Tibial nerve (tissue), 4 donors: ENCODE data around the gene WIPF3. TPM values are rescaled to one million over a fixed set of nuclear protein-coding genes. Genes with fewer than 3 reads are reported as not detected.

Experiments
- DNase-seq, 2 donors: peaks; one replicate each; pipeline ENCODE4 v3.0.0-alpha.2; 2019; ENCODE audit warnings: low spot score in 2 of 2
- H3K27ac ChIP-seq, 4 donors: fragments of 200-600 bp; sonication (generic) in 3 of 4; one replicate each; pipeline ENCODE4 v1.5.1; 2017 to 2019; ENCODE audit warnings: mild to moderate bottlenecking in 1 of 4
- H3K27me3 ChIP-seq, 2 donors: fragments of 200-600 bp; sonication (generic) in 1 of 2; one replicate each; pipeline versions ENCODE4 v1.5.1 to v1.6.0; 2017 to 2019
- H3K36me3 ChIP-seq, 3 donors: fragments of 200-600 bp; sonication (generic); one replicate each; pipeline ENCODE4 v1.5.1; 2018 to 2019
- H3K4me1 ChIP-seq, 4 donors: fragments of 200-600 bp; sonication (generic) in 3 of 4; one replicate each; pipeline ENCODE4 v1.5.1; 2017 to 2019
- H3K4me3 ChIP-seq, 4 donors: fragments of 200-600 bp; sonication (generic) in 3 of 4; one replicate each; pipeline ENCODE4 v1.5.1; 2017 to 2019; ENCODE audit warnings: mild to moderate bottlenecking in 1 of 4, moderate library complexity in 1 of 4
- H3K9me3 ChIP-seq, 4 donors: fragments of 200-600 bp; sonication (generic) in 3 of 4; one replicate each; pipeline ENCODE4 v1.5.1; 2017 to 2019
- EP300 ChIP-seq, 2 donors: sonication (generic); formaldehyde crosslinking; IDR thresholded peaks; one replicate each; pipeline ENCODE4 v1.6.1; 2017; ENCODE audit warnings: antibody characterized with exemption in 2 of 2, mild to moderate bottlenecking in 1 of 2
- POLR2A ChIP-seq, 2 donors: fragments of 450-650 bp; IDR thresholded peaks; one replicate each; pipeline ENCODE4 v1.6.1; 2017; ENCODE audit warnings: antibody characterized with exemption in 2 of 2, mild to moderate bottlenecking in 2 of 2, moderate library complexity in 2 of 2
- WGBS, 2 donors: methylation state at CpG; one replicate each; pipeline ENCODE4 v1.1.5; 2018; 5-methylcytosine and 5-hydroxymethylcytosine counted together
- total RNA-seq, 4 donors: library from RNA; depleted of rRNA; stranded (reverse); fragments of >200 nt; gene quantifications; one replicate each; pipeline ENCODE4 v1.1.0, GENCODE V29; 2016
- TF ChIP-seq, protein P1 (sequence below), 5 experiments: fragments of 200-600 bp in 3 of 5; fragments of 450-650 bp in 2 of 5; sonication (generic) in 3 of 5; IDR thresholded peaks; one replicate each; pipeline ENCODE4 v1.5.1; 2016 to 2019; ENCODE audit warnings: antibody characterized with exemption in 5 of 5, mild to moderate bottlenecking in 3 of 5, moderate library complexity in 2 of 5

WIPF3 gene
- total RNA-seq, 4 donors from 2014 or later: 2.4 to 4.2 (median 3.7) TPM

DNA sequence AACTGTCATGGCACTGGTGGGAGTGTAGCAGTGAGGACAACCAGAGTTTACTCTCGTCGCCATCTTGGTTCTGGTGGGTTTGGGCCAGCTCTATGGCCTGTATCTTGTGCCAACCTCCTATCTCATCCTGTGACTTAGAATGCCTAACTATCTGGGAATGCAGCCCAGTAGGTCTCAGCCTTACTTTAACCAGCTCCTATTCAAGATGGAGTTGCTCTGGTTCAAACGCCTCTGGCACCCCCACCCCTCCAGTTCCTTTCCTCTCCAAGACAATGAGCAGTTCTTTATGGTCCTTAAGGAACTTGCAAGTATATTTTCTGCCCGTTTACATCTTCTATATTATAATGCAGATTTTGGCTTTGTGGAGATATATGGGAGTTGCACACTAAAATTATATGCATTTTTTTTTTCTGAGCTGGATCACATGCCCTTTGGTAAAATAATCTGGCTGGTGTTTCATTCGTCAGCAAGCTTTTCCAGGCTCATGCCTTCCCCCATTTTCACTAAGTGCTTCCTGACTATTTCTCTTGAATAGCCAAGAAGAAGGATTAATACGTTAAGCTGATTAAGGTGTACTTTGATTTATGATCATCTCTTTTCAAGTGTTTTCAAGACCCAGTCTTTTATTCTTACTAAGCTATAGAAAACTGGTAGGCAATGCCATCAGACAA is 11.2 kb upstream of the WIPF3 start:
- no peak overlapping the region for H3K4me3 ChIP-seq
- H3K36me3 ChIP-seq: no peaks in the 10 kb centered on the region
- DNase-seq: no peak
- H3K9me3 ChIP-seq: peaks cover 0 to 3% (median 0%) of the 10 kb centered on the region in 4 donors
- no peaks in the 10 kb centered on the region for H3K4me1 ChIP-seq
- 76 to 81% methylated on average over 6 of the region's 6 CpGs for WGBS, 2 donors
- no peaks in the 10 kb centered on the region for H3K27me3 ChIP-seq
- no peak overlapping the region for H3K27ac ChIP-seq
- no peak for TF ChIP-seq EP300 (IDR thresholded peaks at IDR 0.05)
- TF ChIP-seq, protein P1, sequence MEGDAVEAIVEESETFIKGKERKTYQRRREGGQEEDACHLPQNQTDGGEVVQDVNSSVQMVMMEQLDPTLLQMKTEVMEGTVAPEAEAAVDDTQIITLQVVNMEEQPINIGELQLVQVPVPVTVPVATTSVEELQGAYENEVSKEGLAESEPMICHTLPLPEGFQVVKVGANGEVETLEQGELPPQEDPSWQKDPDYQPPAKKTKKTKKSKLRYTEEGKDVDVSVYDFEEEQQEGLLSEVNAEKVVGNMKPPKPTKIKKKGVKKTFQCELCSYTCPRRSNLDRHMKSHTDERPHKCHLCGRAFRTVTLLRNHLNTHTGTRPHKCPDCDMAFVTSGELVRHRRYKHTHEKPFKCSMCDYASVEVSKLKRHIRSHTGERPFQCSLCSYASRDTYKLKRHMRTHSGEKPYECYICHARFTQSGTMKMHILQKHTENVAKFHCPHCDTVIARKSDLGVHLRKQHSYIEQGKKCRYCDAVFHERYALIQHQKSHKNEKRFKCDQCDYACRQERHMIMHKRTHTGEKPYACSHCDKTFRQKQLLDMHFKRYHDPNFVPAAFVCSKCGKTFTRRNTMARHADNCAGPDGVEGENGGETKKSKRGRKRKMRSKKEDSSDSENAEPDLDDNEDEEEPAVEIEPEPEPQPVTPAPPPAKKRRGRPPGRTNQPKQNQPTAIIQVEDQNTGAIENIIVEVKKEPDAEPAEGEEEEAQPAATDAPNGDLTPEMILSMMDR (IDR thresholded peaks at IDR 0.05): no peak
- no peak for TF ChIP-seq POLR2A (IDR thresholded peaks at IDR 0.05)

- Histone ChIP-seq H3K4me3 (no peak overlapping the region), H3K4me1 (no peaks in the 10 kb centered on the region), H3K9me3 (peaks cover 0 to 3% (median 0%) of the 10 kb centered on the region in 4 donors), H3K36me3 (no peaks in the 10 kb centered on the region), H3K27ac (no peak overlapping the region), H3K27me3 (no peaks in the 10 kb centered on the region)
- DNase-seq: no peak
- TF ChIP-seq, protein P1 (IDR thresholded peaks at IDR 0.05): no peak
- TF ChIP-seq POLR2A (IDR thresholded peaks at IDR 0.05): no peak
- TF ChIP-seq EP300 (IDR thresholded peaks at IDR 0.05): no peak
- 28 to 36% methylated on average over 2 of the region's 2 CpGs for WGBS, 2 donors
Observed at GRCh38 chr7:29795696-29796580, 10.4 kb upstream of the WIPF3 start.

- H3K27ac ChIP-seq: no peak overlapping the region
- 85 to 89% methylated on average over 7 of the region's 7 CpGs for WGBS, 2 donors
- no peaks in the 10 kb centered on the region for H3K36me3 ChIP-seq
- DNase-seq: no peak
- no peaks in the 10 kb centered on the region for H3K27me3 ChIP-seq
- no peak overlapping the region for H3K4me3 ChIP-seq
- no peaks in the 10 kb centered on the region for H3K4me1 ChIP-seq
- peaks cover 0 to 3% (median 0%) of the 10 kb centered on the region in 4 donors for H3K9me3 ChIP-seq
- TF ChIP-seq EP300 (IDR thresholded peaks at IDR 0.05): no peak
- no peak for TF ChIP-seq POLR2A (IDR thresholded peaks at IDR 0.05)
- TF ChIP-seq, protein P1 (IDR thresholded peaks at IDR 0.05): no peak
Observed at GRCh38 chr7:29797112-29797944, 9.0 kb upstream of the WIPF3 start.

DNA sequence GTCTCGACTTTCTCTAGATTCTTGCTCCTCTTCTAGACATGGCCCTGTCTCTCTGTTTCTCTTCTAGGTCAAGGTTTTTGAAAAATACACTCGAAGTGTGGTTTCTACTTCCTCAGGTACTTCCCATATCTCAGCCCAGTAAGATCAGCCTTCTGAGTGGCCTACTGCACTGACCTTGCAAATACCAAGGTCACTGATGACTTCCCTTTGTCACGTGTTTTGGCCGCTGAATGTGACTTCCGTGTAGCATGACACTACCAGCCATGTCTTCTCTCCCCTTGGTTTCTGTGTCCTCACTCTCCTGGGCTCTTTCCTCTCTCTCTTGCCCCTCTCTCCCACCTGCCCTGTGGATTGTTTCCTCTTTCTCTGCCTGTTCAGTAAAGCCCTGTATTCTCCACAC is 7.9 kb upstream of the WIPF3 start:
- no peaks in the 10 kb centered on the region for H3K36me3 ChIP-seq
- no peak for DNase-seq
- 83 to 85% methylated on average over 5 of the region's 5 CpGs for WGBS, 2 donors
- no peak overlapping the region for H3K27ac ChIP-seq
- no peak overlapping the region for H3K4me3 ChIP-seq
- H3K9me3 ChIP-seq: peaks cover 0 to 3% (median 0%) of the 10 kb centered on the region in 4 donors
- no peaks in the 10 kb centered on the region for H3K27me3 ChIP-seq
- TF ChIP-seq EP300 (IDR thresholded peaks at IDR 0.05): no peak
- TF ChIP-seq, protein P1 (IDR thresholded peaks at IDR 0.05): no peak
- TF ChIP-seq POLR2A (IDR thresholded peaks at IDR 0.05): no peak
- no peaks in the 10 kb centered on the region for H3K4me1 ChIP-seq
